NCI-H2171 (cell line): ENCODE measurements around the gene PFDN2.

Source experiments
- DNase-seq: peaks from one replicate; lab custom pipeline; 2025; lab: John Stamatoyannopoulos, UW

The PFDN2 gene

GRCh38 chr1:161117759-161118581, at the start of gene PFDN2, which contains the start of gene NIT1:
Gene PFDN2 (minus strand): TSS chr1:161118037. CDS start chr1:161118026, 11 bp downstream.
Gene NIT1 (plus strand): TSS chr1:161118105. CDS start chr1:161118177, 72 bp downstream.
- peak; percentile 77 for DNase-seq

GRCh38 chr1:161166669-161167548, 49.1 kb upstream of the PFDN2 start:
- DNase-seq = no peak

GRCh38 chr1:161165742-161166668, 48.2 kb upstream of the PFDN2 start, which contains the start of gene PPOX:
Gene PPOX (plus strand): TSS chr1:161166426. CDS start chr1:161166848, 422 bp downstream.
- peak; percentile 94 for DNase-seq

- DNase-seq = no peak
Measured at GRCh38 chr1:161164901-161165610, 47.2 kb upstream of the PFDN2 start.

GRCh38 chr1:161163793-161164192, 46.0 kb upstream of the PFDN2 start:
- no peak for DNase-seq

GRCh38 chr1:161162806-161163205, 45.0 kb upstream of the PFDN2 start:
- no peak for DNase-seq

GRCh38 chr1:161162052-161162451, 44.2 kb upstream of the PFDN2 start:
- no peak for DNase-seq

GRCh38 chr1:161161652-161162051, 43.8 kb upstream of the PFDN2 start:
- DNase-seq = no peak

GRCh38 chr1:161160671-161161145, 42.9 kb upstream of the PFDN2 start:
- no peak for DNase-seq

GRCh38 chr1:161159913-161160243, 42.0 kb upstream of the PFDN2 start:
- DNase-seq = no peak

- DNase-seq = peak; percentile 87
Measured at GRCh38 chr1:161159087-161159912, 41.5 kb upstream of the PFDN2 start, which contains the start of gene USP21. Gene USP21 (plus strand): TSS chr1:161159500. CDS start chr1:161160641, 1,141 bp downstream.

GRCh38 chr1:161158316-161159010, 40.6 kb upstream of the PFDN2 start:
- no peak for DNase-seq

GRCh38 chr1:161157867-161158266, 40.0 kb upstream of the PFDN2 start:
- no peak for DNase-seq

- DNase-seq = peak; percentile 83
Measured at GRCh38 chr1:161153682-161154337, 36.0 kb upstream of the PFDN2 start, which contains the start of gene UFC1. Gene UFC1 (plus strand): TSS chr1:161153978. CDS start chr1:161153998, 20 bp downstream.

GRCh38 chr1:161153176-161153575, 35.3 kb upstream of the PFDN2 start:
- no peak for DNase-seq

GRCh38 chr1:161145832-161146231, 28.0 kb upstream of the PFDN2 start:
- no peak for DNase-seq

- no peak for DNase-seq
Measured at GRCh38 chr1:161140755-161141400, 23.0 kb upstream of the PFDN2 start.

- peak; percentile 13 for DNase-seq
Measured at GRCh38 chr1:161139766-161140165, 21.9 kb upstream of the PFDN2 start.
